Measurements from ENCODE around the gene MORF4L1.

The MORF4L1 gene

GRCh38 chr15:78946493-78946892, 73.8 kb downstream of the MORF4L1 start:
- no peak for DNase-seq (ENCODE audit: low read depth)

- DNase-seq (ENCODE audit: low read depth) = no peak
These were observed 74.8 kb downstream of the MORF4L1 start for GRCh38 chr15:78947506-78947905.
